ENCODE results near the gene ARHGAP29.

DNA sequence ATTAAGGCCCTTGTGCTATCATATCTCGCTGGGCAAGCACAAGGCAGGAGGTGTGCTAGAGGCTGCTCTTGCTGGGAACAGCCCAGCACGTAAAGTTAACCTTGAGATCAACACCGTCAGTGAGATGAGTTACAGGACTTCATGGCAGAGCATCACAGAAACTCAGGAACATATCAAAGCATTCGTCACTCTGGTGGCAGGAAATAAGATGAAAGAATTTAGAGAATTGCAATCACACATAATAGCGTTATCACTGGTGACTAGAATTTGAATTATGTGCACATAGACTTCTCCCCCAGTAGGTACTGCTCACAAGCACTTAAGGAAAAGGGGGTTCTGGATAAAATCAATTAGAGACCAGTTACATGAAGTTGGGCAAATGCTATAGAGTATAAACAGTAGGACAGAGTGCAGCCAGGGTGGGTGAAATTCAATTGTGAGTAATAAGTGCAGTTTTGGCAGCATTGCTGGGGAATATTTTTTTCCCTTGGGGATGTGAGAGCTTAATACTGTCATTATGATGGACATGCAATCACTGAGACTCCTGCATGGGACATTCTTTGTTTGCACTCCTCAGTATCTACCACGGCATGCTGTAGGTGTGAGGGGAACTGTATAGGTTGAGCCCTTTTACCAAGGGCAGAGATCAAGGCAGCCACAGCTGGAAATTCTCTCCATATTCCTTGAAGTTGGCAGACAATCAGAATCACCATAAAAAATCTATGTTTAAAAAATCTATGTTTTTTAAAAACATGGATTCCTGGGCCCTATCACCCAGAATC, 44.2 kb upstream of the ARHGAP29 start:
- TF ChIP-seq, protein P1, sequence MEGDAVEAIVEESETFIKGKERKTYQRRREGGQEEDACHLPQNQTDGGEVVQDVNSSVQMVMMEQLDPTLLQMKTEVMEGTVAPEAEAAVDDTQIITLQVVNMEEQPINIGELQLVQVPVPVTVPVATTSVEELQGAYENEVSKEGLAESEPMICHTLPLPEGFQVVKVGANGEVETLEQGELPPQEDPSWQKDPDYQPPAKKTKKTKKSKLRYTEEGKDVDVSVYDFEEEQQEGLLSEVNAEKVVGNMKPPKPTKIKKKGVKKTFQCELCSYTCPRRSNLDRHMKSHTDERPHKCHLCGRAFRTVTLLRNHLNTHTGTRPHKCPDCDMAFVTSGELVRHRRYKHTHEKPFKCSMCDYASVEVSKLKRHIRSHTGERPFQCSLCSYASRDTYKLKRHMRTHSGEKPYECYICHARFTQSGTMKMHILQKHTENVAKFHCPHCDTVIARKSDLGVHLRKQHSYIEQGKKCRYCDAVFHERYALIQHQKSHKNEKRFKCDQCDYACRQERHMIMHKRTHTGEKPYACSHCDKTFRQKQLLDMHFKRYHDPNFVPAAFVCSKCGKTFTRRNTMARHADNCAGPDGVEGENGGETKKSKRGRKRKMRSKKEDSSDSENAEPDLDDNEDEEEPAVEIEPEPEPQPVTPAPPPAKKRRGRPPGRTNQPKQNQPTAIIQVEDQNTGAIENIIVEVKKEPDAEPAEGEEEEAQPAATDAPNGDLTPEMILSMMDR (IDR thresholded peaks at IDR 0.05): no peak
- no peak for TF ChIP-seq POLR2A (IDR thresholded peaks at IDR 0.05)
